ENCODE measurements around the gene PRSS1.
"Not testable (repeated sequence)": the region's sequence is repeated elsewhere in the genome, so short reads cannot be mapped to it uniquely, and the experiment has no call there.

The PRSS1 gene

GRCh38 chr7:142748410-142748809 lies 862 bp upstream of the PRSS1 start:
- not testable (repeated sequence) for DNase-seq

- no peak for DNase-seq
Measured at GRCh38 chr7:142750321-142750938, 1.2 kb downstream of the PRSS1 start.

DNA sequence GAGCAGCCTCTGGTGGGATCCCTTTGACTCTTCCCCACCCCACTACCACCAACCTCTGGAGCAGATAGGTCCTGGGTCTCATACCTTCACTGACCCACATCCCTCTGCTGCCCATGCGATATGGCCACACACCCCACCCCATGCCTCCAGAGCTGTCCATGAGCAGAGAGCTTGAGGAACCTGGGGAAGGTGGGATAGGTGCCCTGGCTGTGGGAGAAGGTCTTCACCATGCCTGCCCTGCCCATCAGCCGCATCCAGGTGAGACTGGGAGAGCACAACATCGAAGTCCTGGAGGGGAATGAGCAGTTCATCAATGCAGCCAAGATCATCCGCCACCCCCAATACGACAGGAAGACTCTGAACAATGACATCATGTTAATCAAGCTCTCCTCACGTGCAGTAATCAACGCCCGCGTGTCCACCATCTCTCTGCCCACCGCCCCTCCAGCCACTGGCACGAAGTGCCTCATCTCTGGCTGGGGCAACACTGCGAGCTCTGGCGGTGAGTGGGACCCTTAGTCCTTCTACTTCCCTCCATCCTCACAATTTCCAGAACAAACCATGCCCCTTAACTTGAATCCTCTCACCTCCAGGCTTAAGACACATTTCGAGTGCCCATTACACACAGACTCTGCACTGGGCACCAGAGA lies 2.4 kb downstream of the PRSS1 start:
- not testable (repeated sequence) for DNase-seq

DNA sequence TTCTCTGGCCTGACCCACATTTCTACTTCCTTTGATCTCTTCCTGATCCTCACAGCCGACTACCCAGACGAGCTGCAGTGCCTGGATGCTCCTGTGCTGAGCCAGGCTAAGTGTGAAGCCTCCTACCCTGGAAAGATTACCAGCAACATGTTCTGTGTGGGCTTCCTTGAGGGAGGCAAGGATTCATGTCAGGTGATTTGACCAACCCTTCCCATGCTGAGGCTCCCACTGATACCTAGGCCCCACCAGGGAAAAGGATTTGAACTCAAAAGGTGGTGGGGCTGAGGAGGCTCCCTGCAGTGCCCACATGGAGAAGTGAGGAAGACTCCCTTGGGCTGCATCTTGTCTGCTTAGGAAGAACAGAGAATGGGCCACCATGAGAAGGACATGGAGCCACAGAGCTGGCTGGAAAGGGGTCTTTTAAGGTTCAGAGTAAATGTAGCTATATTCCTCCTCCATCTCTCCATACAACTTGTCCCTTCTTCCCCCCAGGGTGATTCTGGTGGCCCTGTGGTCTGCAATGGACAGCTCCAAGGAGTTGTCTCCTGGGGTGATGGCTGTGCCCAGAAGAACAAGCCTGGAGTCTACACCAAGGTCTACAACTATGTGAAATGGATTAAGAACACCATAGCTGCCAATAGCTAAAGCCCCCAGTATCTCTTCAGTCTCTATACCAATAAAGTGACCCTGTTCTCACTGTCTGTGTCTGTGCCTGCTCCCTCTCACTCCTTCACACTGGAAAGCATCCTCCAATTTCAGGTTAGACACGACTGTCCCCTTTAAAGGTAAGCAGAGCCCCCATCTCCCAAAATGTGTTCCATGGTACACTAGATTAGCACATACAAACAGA lies 3.3 kb downstream of the PRSS1 start:
- DNase-seq: no peak

- DNase-seq: no peak
Measured at GRCh38 chr7:142753366-142753765, 4.1 kb downstream of the PRSS1 start.

- DNase-seq: not testable (repeated sequence)
Measured at GRCh38 chr7:142753925-142754491, 4.7 kb downstream of the PRSS1 start.

GRCh38 chr7:142754681-142755575 lies 5.7 kb downstream of the PRSS1 start:
- DNase-seq: no peak

GRCh38 chr7:142758312-142758711 lies 9.0 kb downstream of the PRSS1 start:
- DNase-seq: not testable (repeated sequence)

GRCh38 chr7:142759433-142759832 lies 10.2 kb downstream of the PRSS1 start:
- DNase-seq: no peak

GRCh38 chr7:142760071-142760642 lies 10.9 kb downstream of the PRSS1 start:
- DNase-seq: no peak

DNA sequence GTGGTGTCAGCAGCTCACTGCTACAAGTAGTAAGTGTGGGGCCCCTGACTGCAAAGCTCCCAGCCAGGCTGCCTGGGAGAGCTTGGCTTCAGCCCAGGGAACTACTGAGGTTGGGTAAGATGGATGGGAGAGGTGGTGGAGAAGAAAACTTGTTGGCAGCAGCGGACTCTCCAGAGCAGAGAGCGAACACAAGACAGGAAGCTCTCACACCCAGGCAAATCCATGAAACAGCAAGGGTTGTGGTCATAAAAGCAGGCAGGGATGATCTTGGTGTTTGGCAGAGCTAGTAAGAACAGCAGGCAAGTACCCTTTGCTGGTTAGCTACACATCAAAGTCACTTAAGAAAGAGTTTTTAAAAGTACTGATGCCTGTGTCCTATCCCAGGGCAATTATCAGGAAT lies 12.3 kb downstream of the PRSS1 start:
- not testable (repeated sequence) for DNase-seq

DNA sequence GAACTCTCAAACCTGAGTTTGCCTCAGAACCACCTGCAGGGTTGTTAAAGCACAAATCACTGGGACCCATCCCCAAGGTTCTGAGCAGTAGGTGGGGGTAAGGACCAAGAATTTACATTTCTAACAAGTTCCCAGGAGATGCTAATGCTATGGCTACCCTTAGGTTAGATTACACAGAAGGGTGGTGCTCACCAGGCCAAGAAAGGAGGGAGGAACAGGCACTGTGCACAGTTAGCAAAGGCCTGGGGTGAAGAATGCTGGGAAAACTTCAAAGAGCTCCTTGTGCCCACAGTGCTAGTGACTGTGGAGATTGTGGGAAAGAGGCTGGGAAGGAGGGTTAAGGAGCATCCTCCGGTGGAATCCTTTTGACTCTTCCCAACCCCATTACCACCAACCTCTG lies 12.8 kb downstream of the PRSS1 start:
- no peak for DNase-seq

DNA sequence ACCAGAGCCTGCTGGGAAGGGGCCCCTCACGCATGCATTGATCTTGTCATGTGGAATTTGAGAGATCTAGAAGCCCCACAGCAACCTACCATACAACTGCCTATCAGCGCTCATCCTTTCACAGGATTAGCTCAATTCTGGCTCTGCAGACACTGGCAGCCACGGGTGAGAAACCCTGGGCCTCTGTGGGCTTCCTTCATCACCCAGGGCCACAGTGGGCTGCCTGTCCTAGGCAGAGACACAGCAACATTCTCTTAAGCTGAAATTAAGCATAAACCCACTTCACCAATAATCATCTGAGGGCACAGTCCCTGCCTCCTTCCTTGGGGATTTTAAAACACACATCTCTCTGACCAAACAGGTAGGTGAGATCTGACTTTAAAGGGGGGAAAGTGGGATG lies 18.2 kb downstream of the PRSS1 start:
- DNase-seq: no peak

- DNase-seq: no peak
Measured at GRCh38 chr7:142767861-142768260, 18.6 kb downstream of the PRSS1 start.

DNA sequence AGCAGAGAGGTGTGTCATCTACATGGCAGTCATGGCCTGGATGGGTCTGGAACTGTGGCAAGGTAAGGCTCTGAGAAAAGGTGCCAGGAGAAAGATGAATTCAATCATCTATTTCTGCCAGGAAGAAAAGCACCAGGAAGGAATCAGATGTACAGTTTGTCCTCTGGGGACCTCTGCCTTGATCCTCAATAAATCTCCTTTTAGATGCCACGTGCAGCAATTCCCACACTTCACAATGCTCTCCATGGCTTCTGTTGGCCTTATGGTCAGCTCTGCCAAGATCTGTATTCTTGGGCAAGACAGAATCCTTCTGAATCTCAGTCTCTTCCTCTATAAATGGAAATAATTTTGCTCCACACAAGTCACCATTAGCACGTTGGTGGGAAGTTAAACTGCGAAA lies 19.6 kb downstream of the PRSS1 start:
- not testable (repeated sequence) for DNase-seq

DNA sequence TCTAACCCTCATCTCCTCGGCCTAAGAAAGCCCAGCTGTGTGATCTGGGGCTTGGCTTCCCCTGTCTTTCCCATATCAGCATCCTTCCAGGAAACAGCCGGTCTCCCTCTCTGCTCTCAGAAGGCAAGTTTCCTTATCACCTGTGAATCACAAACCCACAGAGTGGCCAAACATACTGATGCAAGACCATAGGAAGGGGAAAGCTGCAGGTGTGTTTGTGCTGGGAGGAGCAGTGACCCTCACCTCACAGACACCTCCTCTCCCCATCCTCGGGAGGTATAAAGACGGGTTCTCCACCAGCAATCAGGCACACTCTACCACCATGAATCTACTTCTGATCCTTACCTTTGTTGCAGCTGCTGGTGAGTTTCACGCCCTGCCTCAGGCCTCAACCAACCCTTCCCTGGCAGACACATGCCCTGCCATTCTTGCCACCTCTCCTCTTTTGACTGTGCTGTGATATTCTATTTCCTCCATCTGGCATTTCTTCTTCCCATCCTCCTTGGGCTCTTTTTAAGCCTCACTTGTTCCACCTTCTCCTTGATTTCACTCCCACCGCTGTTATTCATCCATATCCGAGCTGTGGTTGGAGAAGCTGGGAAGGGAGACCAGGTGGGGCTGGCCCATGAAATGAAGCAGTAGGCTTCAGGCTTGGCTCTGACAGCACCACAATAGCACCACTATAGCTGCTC lies 21.5 kb downstream of the PRSS1 start, which contains the start of gene PRSS2:
TSS of gene PRSS2 (plus strand) at position 310 of the 692 bp plus-strand sequence. CDS start at position 323, 13 bp downstream.
- DNase-seq: no peak

GRCh38 chr7:142771353-142771723 lies 22.1 kb downstream of the PRSS1 start:
- DNase-seq: no peak

- no peak for DNase-seq
Measured at GRCh38 chr7:142772051-142772450, 22.8 kb downstream of the PRSS1 start.

- DNase-seq: no peak
Measured at GRCh38 chr7:142772673-142773072, 23.4 kb downstream of the PRSS1 start.

- no peak for DNase-seq
Measured at GRCh38 chr7:142773230-142773629, 24.0 kb downstream of the PRSS1 start.

Data from NK-92 treated with Interleukin-12 subunit alpha and Interleukin-12 subunit beta, amount 100 ng/mL, for 24 hours (cell line).